ENCODE data around the gene LRBA.
A peak's percentile ranks its signal among the peaks of the same experiment; 100 is the strongest.

LRBA gene

DNA sequence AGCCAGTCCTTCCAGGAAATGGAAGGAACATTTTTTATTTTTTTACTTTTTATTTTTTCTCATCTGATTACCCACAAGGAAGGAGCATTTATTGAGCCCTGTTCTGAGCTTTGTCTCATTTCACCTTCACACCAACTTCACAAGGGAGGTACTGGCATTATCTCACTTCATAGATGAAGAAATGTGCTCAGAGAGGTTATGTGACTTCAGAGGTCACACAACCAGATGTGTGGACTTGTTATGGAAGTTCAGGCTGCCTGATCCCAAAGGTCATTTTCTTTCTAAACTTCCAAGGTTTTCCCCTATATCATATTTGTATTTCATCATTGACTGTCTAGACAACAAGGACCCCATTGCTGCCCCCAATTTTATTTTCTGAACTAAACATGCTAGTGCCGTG is 776.5 kb downstream of the LRBA start:
- TF ChIP-seq, protein P1, sequence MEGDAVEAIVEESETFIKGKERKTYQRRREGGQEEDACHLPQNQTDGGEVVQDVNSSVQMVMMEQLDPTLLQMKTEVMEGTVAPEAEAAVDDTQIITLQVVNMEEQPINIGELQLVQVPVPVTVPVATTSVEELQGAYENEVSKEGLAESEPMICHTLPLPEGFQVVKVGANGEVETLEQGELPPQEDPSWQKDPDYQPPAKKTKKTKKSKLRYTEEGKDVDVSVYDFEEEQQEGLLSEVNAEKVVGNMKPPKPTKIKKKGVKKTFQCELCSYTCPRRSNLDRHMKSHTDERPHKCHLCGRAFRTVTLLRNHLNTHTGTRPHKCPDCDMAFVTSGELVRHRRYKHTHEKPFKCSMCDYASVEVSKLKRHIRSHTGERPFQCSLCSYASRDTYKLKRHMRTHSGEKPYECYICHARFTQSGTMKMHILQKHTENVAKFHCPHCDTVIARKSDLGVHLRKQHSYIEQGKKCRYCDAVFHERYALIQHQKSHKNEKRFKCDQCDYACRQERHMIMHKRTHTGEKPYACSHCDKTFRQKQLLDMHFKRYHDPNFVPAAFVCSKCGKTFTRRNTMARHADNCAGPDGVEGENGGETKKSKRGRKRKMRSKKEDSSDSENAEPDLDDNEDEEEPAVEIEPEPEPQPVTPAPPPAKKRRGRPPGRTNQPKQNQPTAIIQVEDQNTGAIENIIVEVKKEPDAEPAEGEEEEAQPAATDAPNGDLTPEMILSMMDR (IDR thresholded peaks at IDR 0.05; ENCODE audit: control insufficient read depth, insufficient read depth, low read depth, low read length, missing control alignments), result no peak
- no peak for DNase-seq (ENCODE audit: low read depth)

DNA sequence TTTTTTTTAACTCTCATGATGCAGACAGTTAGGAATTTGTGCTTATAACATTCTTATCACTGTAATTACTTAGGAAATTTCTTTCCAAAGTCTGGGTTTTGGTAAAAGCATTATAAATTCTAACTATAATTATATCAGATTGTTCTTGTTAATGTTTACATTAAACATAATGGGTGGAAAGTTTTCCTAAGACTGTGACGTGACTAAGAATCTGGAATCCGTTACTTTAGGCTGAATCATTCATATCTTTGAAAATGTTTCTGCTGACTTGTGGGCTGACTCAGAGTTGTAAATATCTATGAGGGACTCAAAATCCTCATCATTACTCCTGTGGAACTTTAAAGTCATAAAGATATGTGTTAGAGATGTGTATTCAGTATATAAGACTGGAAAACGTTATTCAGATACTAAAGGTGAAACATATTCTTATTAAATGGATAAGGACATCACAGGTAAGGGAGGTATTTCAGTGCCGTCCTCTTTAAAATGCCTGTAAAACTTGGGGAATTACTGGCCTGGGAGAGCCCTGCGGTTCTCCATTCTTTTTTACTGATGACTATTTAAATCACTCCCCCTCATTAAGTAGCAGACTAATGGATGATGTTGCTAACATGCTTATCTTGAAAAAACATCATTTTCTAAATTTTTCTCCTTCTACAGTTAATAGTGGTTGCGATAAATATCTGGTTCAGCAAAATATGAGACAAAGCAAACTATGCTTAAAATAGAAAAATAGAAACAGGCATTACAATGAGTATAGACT is 777.8 kb downstream of the LRBA start:
- TF ChIP-seq, protein P1 (IDR thresholded peaks at IDR 0.05; ENCODE audit: control insufficient read depth, insufficient read depth, low read depth, low read length, missing control alignments), result no peak
- DNase-seq (ENCODE audit: low read depth), result peak; percentile 96
- no peak overlapping the region for H3K4me3 ChIP-seq (ENCODE audit: control insufficient read depth, low read depth, low read length)

More for the DNA sequence above, 776.5 kb downstream of the LRBA start:
- H3K4me3 ChIP-seq (ENCODE audit: control insufficient read depth, low read depth, low read length), result no peak overlapping the region

DNA sequence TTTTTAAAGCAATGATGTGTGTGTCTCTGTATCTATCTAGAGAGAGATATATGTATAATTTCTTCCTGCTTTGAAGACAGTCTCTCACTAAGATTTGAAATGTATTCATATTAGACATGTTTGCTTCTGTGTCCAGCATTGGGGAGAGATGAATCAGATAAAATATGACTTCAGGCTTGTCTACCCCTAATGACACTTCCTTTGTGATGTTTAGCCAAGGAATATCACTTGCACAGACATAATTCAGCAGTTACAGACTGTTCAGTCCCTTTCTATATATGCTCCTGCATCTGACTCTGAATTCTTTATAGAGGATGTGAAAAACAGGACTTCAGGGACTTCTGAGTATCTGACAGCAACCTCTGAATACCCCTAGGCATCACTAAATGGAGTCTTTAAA is 778.5 kb downstream of the LRBA start:
- TF ChIP-seq, protein P1 (IDR thresholded peaks at IDR 0.05; ENCODE audit: control insufficient read depth, insufficient read depth, low read depth, low read length, missing control alignments), result no peak
- DNase-seq (ENCODE audit: low read depth), result no peak
- H3K4me3 ChIP-seq (ENCODE audit: control insufficient read depth, low read depth, low read length), result no peak overlapping the region

DNA sequence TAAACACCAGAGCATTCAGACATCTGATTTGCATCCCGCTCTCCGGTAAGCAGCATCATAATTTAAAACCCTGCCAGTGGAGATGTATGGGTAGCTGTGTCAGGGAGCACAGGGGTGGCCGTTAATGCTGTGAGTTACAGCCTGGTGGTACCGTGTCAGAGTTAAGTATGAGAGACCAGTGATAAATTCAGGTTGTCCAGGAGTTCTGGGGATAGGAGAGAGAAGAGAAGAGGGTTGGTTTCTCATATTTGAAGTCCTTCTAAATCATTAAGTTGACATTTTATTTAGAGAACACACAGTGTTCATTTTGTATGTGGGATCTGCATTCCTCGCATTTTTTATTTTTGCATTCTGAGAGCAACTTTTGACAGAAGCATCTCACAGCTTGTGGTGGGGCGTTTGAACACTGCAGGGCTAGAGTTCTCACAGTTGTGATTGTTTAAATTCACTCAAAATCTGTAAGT is 779.2 kb downstream of the LRBA start:
- H3K4me3 ChIP-seq (ENCODE audit: control insufficient read depth, low read depth, low read length), result no peak overlapping the region
- TF ChIP-seq, protein P1 (IDR thresholded peaks at IDR 0.05; ENCODE audit: control insufficient read depth, insufficient read depth, low read depth, low read length, missing control alignments), result no peak
- DNase-seq (ENCODE audit: low read depth), result no peak

DNA sequence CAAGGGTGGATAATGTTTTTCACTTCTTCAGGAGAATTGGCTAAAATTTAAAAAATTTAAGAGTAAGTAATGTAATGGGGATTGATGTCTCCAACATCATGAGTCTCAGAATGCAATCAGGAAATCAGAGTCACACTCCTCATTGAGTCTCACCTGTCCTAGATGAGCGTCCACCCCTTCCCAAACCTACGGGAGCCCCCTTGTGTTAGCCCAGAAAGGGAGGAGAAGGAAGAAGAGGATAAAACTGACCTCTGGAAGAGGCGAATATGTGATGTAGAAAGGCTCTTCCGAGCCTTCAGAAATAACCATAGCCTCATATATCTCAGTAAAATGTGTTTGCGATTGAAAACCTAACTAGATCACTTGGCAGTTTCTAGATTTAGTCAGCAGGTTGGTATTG is 779.8 kb downstream of the LRBA start:
- no peak overlapping the region for H3K4me3 ChIP-seq (ENCODE audit: control insufficient read depth, low read depth, low read length)
- no peak for DNase-seq (ENCODE audit: low read depth)
- TF ChIP-seq, protein P1 (IDR thresholded peaks at IDR 0.05; ENCODE audit: control insufficient read depth, insufficient read depth, low read depth, low read length, missing control alignments), result no peak

DNA sequence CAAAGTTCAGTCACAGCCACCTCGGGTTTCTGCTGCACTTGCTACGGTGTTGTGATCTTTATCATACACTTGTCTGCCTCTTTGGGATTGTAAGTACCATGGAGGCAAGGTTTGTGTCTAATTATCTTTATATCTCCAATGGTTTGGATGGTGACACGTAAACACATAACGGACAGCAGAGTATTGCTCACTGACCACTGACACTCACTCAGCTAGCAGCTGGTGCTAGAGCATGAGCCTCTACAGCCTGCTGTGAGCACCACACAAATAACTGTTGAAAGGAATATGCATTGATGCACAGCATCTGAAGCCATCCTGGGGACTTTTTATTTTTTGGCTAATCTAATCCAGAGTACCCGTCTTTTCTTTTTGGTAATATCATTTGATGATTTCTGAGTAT is 780.8 kb downstream of the LRBA start:
- TF ChIP-seq, protein P1 (IDR thresholded peaks at IDR 0.05; ENCODE audit: control insufficient read depth, insufficient read depth, low read depth, low read length, missing control alignments), result no peak
- DNase-seq (ENCODE audit: low read depth), result no peak
- no peak overlapping the region for H3K4me3 ChIP-seq (ENCODE audit: control insufficient read depth, low read depth, low read length)
